Measurements from ENCODE around the gene DHX58. TPM values are rescaled to one million over a fixed set of nuclear protein-coding genes. Genes with fewer than 3 reads are reported as not detected.

Gene DHX58
- total and polyA plus RNA-seq, 9 donors = 8.6 to 24.6 (median 19.3) TPM

GRCh38 chr17:42090964-42091790 is 21.3 kb downstream of the DHX58 start:
- intact Hi-C loops (cut with DNase I) = no loop called here
- DNase-seq = no peak
- WGBS, 3 donors = 78 to 80% (median 78%) methylated on average over 8 of the region's 8 CpGs
- H3K9me3 ChIP-seq = no peaks in the 10 kb centered on the region
- H3K4me3 ChIP-seq = no peak overlapping the region
- H3K4me1 ChIP-seq (ENCODE audit: insufficient read depth) = no peaks in the 10 kb centered on the region
- TF ChIP-seq EP300 (IDR thresholded peaks at IDR 0.05) = no peak
- TF ChIP-seq, protein P1, sequence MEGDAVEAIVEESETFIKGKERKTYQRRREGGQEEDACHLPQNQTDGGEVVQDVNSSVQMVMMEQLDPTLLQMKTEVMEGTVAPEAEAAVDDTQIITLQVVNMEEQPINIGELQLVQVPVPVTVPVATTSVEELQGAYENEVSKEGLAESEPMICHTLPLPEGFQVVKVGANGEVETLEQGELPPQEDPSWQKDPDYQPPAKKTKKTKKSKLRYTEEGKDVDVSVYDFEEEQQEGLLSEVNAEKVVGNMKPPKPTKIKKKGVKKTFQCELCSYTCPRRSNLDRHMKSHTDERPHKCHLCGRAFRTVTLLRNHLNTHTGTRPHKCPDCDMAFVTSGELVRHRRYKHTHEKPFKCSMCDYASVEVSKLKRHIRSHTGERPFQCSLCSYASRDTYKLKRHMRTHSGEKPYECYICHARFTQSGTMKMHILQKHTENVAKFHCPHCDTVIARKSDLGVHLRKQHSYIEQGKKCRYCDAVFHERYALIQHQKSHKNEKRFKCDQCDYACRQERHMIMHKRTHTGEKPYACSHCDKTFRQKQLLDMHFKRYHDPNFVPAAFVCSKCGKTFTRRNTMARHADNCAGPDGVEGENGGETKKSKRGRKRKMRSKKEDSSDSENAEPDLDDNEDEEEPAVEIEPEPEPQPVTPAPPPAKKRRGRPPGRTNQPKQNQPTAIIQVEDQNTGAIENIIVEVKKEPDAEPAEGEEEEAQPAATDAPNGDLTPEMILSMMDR (IDR thresholded peaks at IDR 0.05) = no peak
- no peak for TF ChIP-seq POLR2A (IDR thresholded peaks at IDR 0.05)
- no peaks in the 10 kb centered on the region for H3K36me3 ChIP-seq
- H3K27ac ChIP-seq = no peak overlapping the region
- no peaks in the 10 kb centered on the region for H3K27me3 ChIP-seq

DNA sequence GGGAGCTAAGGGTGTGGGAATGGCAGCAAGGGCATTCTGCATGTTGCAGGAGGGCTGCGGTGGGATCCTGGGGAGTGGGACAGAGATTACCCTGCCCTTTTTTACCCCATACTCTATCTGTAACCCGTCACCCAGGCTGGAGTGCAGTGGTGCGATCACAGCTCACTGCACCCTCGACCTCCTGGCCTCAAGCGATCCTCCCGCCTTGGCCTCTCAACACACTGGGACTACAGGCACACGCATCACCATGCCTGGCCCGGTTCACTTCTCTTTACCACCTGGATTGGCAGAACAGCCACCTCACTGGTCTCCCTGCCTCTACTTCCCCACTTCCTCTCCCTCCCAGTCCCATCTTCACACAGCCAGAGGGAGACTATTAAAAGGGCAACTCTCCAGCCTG is 23.8 kb downstream of the DHX58 start:
- Histone ChIP-seq H3K27me3 (no peaks in the 10 kb centered on the region), H3K27ac (no peak overlapping the region), H3K4me3 (no peak overlapping the region), H3K9me3 (no peaks in the 10 kb centered on the region), H3K36me3 (no peaks in the 10 kb centered on the region), H3K4me1 (ENCODE audit: insufficient read depth) (no peaks in the 10 kb centered on the region)
- WGBS, 3 donors = 85 to 86% (median 86%) methylated on average over 8 of the region's 8 CpGs
- TF ChIP-seq POLR2A (IDR thresholded peaks at IDR 0.05) (no peak), EP300 (IDR thresholded peaks at IDR 0.05) (no peak)
- TF ChIP-seq, protein P1 (IDR thresholded peaks at IDR 0.05) = no peak
- intact Hi-C loops (cut with DNase I) = no loop called here
- no peak for DNase-seq

GRCh38 chr17:42087736-42088705 is 24.5 kb downstream of the DHX58 start:
- Histone ChIP-seq H3K4me3 (no peak overlapping the region), H3K9me3 (no peaks in the 10 kb centered on the region), H3K27me3 (no peaks in the 10 kb centered on the region), H3K4me1 (ENCODE audit: insufficient read depth) (no peaks in the 10 kb centered on the region), H3K27ac (no peak overlapping the region), H3K36me3 (no peaks in the 10 kb centered on the region)
- intact Hi-C loops (cut with DNase I) = no loop called here
- no peak for DNase-seq
- TF ChIP-seq, protein P1 (IDR thresholded peaks at IDR 0.05) = no peak
- TF ChIP-seq EP300 (IDR thresholded peaks at IDR 0.05) (no peak), POLR2A (IDR thresholded peaks at IDR 0.05) (no peak)
- WGBS, 3 donors = 73 to 75% (median 74%) methylated on average over 17 to 20 of the region's 20 CpGs

GRCh38 chr17:42087042-42087701 is 25.3 kb downstream of the DHX58 start:
- Histone ChIP-seq H3K27ac (no peak overlapping the region), H3K9me3 (no peaks in the 10 kb centered on the region), H3K36me3 (no peaks in the 10 kb centered on the region), H3K4me1 (ENCODE audit: insufficient read depth) (no peaks in the 10 kb centered on the region), H3K27me3 (no peaks in the 10 kb centered on the region), H3K4me3 (no peak overlapping the region)
- intact Hi-C loops (cut with DNase I) = no loop called here
- WGBS, 3 donors = 50 to 58% (median 51%) methylated on average over 7 of the region's 7 CpGs
- TF ChIP-seq EP300 (IDR thresholded peaks at IDR 0.05) = no peak
- no peak for TF ChIP-seq POLR2A (IDR thresholded peaks at IDR 0.05)
- TF ChIP-seq, protein P1 (IDR thresholded peaks at IDR 0.05) = no peak
- DNase-seq = no peak
